Lower leg skin (tissue), 4 donors: ENCODE measurements around the gene AFDN. TPM values are rescaled to one million over a fixed set of nuclear protein-coding genes. Genes with fewer than 3 reads are reported as not detected.

Experiments used
- DNase-seq, 2 donors: peaks; one replicate each; pipeline ENCODE4 v3.0.0-alpha.2; 2019; ENCODE audit warnings: low spot score in 2 of 2
- H3K4me3 ChIP-seq: fragments of 200-600 bp; sonication (generic); 2 replicates; pipeline ENCODE4 v1.5.1; 2017; ENCODE audit warnings: mild to moderate bottlenecking, low read depth; ENCODE audit not compliant: poor library complexity, severe bottlenecking
- POLR2A ChIP-seq, 2 donors: fragments of 450-650 bp; IDR thresholded peaks; one replicate each; pipeline ENCODE4 v1.6.1; 2016 to 2017; ENCODE audit warnings: antibody characterized with exemption in 2 of 2, mild to moderate bottlenecking in 1 of 2, moderate library complexity in 1 of 2
- WGBS, 2 donors: methylation state at CpG; one replicate each; pipeline ENCODE4 v1.1.5; 2018; 5-methylcytosine and 5-hydroxymethylcytosine counted together
- intact Hi-C: fragments of 100-400 bp; cut with DNase I; formaldehyde crosslinking; loops from one replicate; pipeline ENCODE4 v1.15.0; 2023; ENCODE audit warnings: low total_unique reads
- total RNA-seq, 4 donors: library from RNA; depleted of rRNA; stranded (reverse); fragments of >200 nt; gene quantifications; one replicate each; pipeline ENCODE4 v1.1.0, GENCODE V29; 2016
- TF ChIP-seq, protein P1 (sequence below), 3 donors: fragments of 450-650 bp; IDR thresholded peaks; one replicate each; pipeline ENCODE4 v1.5.1; 2016; ENCODE audit warnings: antibody characterized with exemption in 3 of 3, mild to moderate bottlenecking in 3 of 3, moderate library complexity in 2 of 3

AFDN gene
- total RNA-seq, 4 donors from 2014 or later = 137 to 213 (median 168) TPM

DNA sequence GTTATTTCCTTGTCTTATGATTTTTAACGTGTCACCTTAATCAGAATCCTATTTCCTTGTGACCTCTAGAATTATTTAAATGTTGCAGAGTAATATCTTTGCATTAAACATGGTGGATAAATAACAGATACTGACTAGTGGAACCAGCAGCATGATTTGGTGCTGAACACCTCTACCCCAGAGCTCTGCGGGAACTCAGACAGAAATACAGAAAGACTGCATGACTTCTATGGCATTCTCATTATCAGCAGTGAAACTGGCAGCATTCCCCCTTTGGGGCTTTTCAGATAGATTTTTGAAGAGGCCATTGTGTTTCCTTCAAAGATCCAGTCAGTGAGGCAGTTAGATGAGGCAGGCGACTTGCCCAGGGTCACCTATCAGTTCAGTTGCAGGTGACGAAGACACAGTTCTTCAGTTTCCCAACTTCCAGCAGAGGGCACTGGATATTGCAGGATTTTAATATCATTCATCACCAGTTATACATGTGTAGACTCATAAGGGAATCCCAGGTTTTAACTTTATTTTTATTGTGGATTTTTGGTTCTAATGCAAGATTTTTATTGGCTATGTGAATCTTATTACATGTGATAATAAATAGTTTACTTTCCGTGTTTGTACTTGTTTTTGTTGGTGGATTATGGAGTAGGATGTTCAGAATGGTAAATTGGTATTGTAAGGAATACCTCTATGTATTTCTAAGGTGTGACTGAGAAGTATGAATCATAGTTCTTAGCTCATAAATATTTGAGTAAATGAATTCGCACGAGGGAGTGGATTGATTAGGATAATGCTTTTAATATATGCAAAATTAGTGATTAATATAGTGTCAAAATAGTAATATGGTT is 81.3 kb downstream of the AFDN start:
- H3K4me3 ChIP-seq = no peak overlapping the region
- no peak for DNase-seq
- 71 to 73% methylated on average over 7 of the region's 7 CpGs for WGBS, 2 donors
- intact Hi-C loops = no loop called here
- TF ChIP-seq, protein P1, sequence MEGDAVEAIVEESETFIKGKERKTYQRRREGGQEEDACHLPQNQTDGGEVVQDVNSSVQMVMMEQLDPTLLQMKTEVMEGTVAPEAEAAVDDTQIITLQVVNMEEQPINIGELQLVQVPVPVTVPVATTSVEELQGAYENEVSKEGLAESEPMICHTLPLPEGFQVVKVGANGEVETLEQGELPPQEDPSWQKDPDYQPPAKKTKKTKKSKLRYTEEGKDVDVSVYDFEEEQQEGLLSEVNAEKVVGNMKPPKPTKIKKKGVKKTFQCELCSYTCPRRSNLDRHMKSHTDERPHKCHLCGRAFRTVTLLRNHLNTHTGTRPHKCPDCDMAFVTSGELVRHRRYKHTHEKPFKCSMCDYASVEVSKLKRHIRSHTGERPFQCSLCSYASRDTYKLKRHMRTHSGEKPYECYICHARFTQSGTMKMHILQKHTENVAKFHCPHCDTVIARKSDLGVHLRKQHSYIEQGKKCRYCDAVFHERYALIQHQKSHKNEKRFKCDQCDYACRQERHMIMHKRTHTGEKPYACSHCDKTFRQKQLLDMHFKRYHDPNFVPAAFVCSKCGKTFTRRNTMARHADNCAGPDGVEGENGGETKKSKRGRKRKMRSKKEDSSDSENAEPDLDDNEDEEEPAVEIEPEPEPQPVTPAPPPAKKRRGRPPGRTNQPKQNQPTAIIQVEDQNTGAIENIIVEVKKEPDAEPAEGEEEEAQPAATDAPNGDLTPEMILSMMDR (IDR thresholded peaks at IDR 0.05) = no peak
- no peak for TF ChIP-seq POLR2A (IDR thresholded peaks at IDR 0.05)

DNA sequence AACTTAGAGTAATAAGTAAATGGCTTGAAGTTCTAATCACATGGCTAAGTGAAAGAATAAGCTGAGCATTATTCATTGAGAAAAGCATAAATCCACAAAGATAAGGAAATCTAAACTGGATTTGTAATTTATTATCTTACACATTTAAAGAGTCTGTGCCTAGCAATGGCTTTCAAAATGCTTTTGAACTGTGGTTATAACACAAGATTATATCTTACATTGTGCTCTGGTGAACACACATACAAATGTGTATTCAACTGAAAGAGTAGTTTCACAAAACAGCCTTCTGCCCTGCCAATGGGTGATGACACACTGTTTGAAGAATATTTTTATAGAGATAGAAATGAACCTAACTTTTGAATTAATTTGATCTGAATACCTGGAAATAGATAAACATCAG is 83.3 kb downstream of the AFDN start:
- intact Hi-C loops = no loop called here
- DNase-seq = no peak
- TF ChIP-seq POLR2A (IDR thresholded peaks at IDR 0.05) = no peak
- TF ChIP-seq, protein P1 (IDR thresholded peaks at IDR 0.05) = no peak
- no peak overlapping the region for H3K4me3 ChIP-seq

DNA sequence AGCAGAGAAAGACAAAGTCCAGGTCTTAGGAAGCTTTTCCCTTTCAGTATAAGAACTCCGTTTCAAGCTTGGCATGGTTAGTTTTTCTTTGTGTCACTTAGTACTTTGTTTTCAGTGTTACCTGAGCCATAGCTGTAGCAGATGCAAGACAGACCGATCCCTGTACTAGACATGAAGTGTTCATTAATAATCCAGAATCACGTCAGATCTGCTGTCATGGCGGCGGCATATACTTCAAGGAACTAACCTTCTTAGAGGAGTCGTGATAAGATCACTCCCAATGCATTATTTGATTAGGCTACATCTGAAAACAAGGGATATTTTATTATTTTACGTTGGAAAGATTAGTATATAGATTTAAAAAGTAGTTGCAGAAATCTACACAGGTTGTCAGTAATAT is 83.9 kb downstream of the AFDN start:
- WGBS, 2 donors = 91 to 96% methylated on average over 7 of the region's 7 CpGs
- intact Hi-C loops = no loop called here
- no peak for TF ChIP-seq POLR2A (IDR thresholded peaks at IDR 0.05)
- TF ChIP-seq, protein P1 (IDR thresholded peaks at IDR 0.05) = no peak

DNA sequence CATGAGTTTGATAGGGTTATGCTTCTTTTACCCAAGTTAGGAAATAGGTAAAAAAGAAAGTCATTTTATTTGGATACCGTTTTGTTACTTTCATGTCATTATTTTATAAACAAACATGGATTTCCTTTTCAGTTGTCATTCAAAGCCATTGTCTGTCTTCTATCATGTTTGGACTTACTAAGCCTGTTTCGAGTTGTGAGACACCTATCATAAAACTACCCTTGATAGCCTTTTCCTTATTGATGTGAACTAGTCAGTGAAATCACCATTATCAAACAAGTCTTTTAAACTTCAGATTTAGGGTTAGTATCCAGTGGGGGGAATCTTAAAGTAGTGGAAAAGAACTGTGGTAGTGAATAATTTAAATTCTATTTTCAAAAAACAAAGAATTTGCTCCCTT is 85.8 kb downstream of the AFDN start:
- WGBS, 2 donors = 91 to 93% methylated on average over 2 of the region's 2 CpGs
- intact Hi-C loops = no loop called here

More for the DNA sequence above, 83.9 kb downstream of the AFDN start:
- DNase-seq = no peak
- H3K4me3 ChIP-seq = no peak overlapping the region

DNA sequence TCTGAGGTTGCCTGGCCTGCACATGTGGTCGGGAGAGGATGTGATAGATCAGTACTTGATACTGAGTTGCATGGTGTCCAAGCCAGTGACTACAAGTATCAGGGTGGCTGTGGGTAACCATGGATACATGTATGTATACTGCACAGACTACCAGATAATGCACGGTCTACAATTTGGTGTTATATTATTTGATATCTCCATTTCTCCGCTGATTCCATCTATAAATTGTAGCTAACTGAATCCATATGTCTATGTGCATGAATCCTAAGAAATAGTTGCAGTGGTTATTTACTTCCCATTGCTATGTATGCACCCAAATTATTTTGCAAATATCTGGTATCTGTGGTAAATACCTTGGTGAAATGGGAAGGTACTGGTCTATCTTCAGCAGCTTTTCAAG is 87.0 kb downstream of the AFDN start:
- TF ChIP-seq, protein P1 (IDR thresholded peaks at IDR 0.05) = no peak
- TF ChIP-seq POLR2A (IDR thresholded peaks at IDR 0.05) = no peak
- H3K4me3 ChIP-seq = no peak overlapping the region
- WGBS, 2 donors = 88 to 90% methylated on average over 3 of the region's 3 CpGs
- no peak for DNase-seq
- intact Hi-C loops = no loop called here

More for the DNA sequence above, 85.8 kb downstream of the AFDN start:
- no peak for DNase-seq
- no peak overlapping the region for H3K4me3 ChIP-seq
- TF ChIP-seq POLR2A (IDR thresholded peaks at IDR 0.05) = no peak
- TF ChIP-seq, protein P1 (IDR thresholded peaks at IDR 0.05) = no peak
